ENCODE results near the gene TAF6L.
"Not testable (repeated sequence)": the region's sequence is repeated elsewhere in the genome, so short reads cannot be mapped to it uniquely, and the experiment has no call there.

The TAF6L gene

GRCh38 chr11:62805961-62806441 is 34.8 kb downstream of the TAF6L start:
- no peak for DNase-seq

- peak; percentile 71 for DNase-seq
Observed at GRCh38 chr11:62806611-62807121, 35.5 kb downstream of the TAF6L start.

GRCh38 chr11:62810748-62811147 is 39.6 kb downstream of the TAF6L start:
- no peak for DNase-seq

- no peak for DNase-seq
Observed at GRCh38 chr11:62811659-62812058, 40.5 kb downstream of the TAF6L start.

- DNase-seq: no peak
Observed at GRCh38 chr11:62816557-62816956, 45.4 kb downstream of the TAF6L start.

- no peak for DNase-seq
Observed at GRCh38 chr11:62817129-62817528, 45.9 kb downstream of the TAF6L start.

- no peak for DNase-seq
Observed at GRCh38 chr11:62823677-62824076, 52.5 kb downstream of the TAF6L start.

- not testable (repeated sequence) for DNase-seq
Observed at GRCh38 chr11:62828130-62828529, 56.9 kb downstream of the TAF6L start.

- no peak for DNase-seq
Observed at GRCh38 chr11:62830904-62831519, 59.8 kb downstream of the TAF6L start.

GRCh38 chr11:62831520-62832335 is 60.5 kb downstream of the TAF6L start, which contains the start of gene STX5:
Gene STX5, minus strand, starts transcription at chr11:62832051. Its CDS starts 808 bp downstream, at chr11:62831243.
- peak; percentile 100 for DNase-seq

- DNase-seq: no peak
Observed at GRCh38 chr11:62832336-62833234, 61.4 kb downstream of the TAF6L start, which contains the start of gene TEX54. Gene TEX54, minus strand, starts transcription at chr11:62832841.

GRCh38 chr11:62835336-62835735 is 64.1 kb downstream of the TAF6L start:
- DNase-seq: no peak
